ENCODE results near the gene HPCAL1.

Gene HPCAL1

DNA sequence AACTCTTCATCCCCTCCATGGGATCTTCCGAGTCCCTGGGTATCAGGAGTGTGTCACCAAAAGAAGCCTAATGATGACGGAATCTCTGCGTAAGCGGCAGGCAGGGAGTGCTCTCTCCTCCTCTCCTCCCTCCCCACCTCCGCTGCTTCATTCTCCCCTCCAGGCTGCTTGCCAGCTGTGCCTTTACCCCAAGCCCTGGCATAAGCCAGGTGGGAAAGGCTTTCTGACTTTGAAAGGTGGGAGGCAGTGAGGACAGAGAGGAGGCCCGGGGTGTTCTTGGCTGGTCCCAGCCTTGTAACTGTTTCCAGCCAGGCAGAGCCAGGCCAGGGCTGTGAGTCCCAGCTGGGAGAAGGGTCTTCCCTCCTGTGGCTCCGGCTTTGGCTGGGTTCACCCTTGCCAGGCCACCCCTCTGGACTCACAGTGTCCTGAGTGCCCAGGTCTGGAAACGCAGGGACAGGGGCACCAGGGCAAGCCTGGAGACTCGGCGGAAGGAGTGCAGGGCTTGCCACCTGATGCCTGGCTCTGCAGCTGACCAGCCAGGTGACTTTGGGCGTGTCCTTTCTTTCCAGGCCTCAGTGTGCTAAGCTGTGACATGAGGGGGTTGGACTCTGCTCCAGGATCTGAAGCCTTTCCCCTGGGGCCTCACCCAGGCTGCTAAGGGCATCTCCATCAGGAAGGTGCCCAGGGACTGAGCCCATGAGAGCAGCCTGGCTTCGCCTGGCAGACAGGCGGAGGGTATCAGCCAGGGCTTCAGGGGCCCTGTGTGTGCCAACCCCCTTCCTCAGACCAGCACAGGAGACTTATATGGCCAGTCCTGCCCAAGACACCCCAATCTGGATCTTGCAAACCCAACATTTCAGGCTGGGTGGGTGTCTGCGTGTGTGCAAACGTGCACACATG, 32.7 kb upstream of the HPCAL1 start:
- DNase-seq (ENCODE audit: low spot score) = no peak

DNA sequence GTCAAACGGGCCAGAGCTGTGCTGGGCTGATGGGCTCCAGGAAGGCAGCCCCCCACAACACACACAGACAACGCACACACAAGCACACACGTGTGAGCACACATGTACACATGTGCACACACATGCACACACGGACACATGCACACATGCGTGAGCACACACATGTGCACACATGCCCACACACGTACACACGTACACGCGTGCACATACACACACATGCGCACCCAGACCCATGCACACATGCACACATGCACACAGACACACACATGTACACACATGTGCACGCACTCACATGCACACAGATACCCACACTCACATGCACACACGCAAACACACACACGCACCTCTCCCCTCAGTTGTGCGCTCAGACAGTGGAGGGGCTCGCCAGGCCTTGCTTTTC, 31.2 kb upstream of the HPCAL1 start:
- DNase-seq (ENCODE audit: low spot score) = no peak

DNA sequence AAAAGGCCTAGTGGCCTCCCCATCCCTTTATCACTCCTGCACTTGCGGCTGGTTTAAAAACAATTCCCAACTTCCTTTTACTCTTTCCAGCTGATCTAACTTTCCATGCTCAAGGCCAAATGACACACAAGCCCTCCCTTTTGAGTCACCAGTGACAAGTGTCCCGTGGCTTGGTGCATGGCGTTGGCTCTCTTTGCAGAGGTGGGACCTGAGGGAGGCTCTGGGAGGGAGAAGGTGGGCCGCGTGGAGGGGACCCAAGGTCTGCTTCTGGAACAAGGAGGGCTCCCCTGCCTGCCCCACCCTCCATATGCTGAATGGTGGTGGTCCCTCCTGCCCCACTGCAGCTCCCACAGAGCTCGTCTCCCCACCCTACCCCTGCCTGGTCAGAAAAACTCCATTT, 30.8 kb upstream of the HPCAL1 start:
- DNase-seq (ENCODE audit: low spot score) = no peak

DNA sequence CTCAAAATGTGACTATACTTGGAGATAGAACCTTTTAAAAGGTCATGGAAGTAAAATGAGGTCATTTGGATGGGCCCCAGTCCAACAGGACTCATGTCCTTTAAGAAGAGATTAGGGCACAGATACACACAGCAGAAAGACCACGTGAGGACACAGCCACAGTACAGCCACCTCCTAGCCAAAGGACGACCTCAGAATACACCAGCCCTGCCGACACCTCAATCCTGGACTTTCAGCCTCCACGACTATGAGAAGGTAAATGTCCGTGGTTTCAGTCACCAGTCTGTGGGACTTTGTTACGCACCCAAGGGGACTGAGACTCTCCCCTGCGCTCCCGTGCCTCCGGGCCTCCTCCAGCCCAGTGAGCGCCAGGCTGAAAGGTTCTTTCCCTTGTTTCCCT, 30.2 kb upstream of the HPCAL1 start:
- DNase-seq (ENCODE audit: low spot score) = no peak

DNA sequence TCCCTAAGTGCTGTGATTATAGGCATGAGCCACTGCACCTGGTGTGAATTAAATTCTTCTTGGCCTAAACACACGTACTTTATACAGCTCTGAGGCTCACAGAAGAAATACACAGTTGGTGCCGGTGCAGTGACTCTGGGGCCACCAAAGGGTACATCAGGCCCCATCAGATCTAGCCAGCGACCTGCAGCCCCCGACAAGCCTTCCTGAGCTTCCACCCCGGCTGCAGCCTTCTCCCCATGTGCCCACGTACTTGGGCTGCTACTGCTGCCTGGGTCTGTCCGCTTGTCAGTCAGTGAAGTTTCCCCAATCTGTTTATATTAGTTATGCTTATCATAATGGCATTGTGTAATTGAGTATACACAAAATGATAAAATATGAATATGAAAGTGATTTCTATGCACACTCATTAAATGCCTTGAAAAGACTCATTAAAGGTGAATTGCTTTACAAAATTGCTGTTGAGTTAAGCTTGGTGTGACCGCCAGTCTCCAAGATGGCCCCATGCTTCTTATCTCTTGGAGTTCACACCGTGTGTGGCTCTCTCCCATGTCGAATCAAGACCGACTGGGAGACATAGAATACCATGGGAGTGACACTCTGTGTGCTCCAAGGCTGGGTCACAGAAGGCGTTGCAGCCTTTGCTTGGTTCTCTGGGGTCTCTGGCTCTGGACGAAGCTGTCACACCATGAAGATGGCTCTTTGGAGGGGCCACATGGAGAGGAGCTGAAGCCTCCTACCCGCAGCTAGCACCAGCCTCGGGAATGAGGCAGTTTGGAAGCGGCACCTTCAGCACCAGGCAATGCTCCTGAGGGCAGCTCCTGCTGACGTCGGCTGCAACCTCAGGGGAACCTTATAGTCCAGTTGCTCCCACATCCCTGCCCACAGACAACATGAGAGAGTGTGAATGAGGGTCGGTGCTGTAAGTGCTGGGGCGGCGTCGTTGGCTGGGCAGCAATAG, 29.2 kb upstream of the HPCAL1 start:
- DNase-seq (ENCODE audit: low spot score) = no peak

DNA sequence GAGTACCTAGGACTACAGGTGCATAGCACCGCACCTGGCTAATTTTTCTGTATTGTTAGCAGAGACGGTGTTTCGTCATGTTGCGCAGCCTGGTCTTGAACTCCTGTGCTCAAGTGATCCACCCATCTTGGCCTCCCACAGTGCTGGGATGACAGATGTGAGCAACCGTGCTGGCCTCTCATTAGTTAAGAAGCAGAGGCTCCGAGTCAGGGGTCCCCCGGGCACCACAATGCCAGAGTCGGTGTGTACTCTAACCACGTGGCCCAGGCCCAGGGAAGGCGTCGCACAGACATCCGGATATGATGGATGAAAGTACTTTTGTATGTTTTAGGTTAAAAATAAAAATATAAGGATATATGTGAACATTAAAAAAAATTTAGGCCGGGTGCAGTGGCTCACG, 28.3 kb upstream of the HPCAL1 start:
- DNase-seq (ENCODE audit: low spot score) = no peak

DNA sequence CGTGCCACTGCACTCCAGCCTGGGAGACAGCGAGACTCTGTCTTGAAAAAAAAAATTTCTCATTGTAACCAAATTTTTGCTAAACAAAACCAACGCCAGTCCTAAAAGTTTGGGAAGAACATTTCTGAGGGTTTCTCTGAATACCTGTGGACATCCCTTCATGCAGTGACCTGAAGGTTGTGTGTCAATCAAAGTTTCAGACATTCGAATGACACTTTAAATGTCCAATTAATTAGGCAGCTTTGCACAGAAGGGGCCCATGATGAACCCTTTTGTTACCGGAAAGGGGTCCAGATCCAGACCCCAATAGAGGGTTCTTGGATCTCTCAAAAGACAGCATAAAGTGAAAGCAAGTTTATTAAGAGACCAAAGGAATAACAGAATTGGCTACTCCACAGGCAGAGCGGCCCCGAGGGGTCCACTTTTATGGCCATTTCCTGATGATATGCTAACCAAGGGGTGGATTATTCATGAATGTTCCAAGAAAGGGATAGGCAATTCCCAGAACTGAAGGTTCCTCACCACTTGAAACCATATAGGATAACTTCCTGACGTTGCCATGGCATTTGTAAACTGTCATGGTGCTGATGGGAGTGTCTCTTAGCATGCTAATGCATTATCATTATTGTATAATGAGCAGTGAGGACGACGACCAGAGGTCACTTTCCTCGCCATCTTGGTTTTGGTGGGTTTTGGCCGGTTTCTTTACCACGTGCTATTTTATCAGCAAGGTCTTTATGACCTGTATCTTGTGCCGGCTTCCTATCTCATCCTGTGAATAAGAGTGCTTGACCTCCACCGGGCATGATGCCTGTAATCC, 27.5 kb upstream of the HPCAL1 start:
- no peak for DNase-seq (ENCODE audit: low spot score)

DNA sequence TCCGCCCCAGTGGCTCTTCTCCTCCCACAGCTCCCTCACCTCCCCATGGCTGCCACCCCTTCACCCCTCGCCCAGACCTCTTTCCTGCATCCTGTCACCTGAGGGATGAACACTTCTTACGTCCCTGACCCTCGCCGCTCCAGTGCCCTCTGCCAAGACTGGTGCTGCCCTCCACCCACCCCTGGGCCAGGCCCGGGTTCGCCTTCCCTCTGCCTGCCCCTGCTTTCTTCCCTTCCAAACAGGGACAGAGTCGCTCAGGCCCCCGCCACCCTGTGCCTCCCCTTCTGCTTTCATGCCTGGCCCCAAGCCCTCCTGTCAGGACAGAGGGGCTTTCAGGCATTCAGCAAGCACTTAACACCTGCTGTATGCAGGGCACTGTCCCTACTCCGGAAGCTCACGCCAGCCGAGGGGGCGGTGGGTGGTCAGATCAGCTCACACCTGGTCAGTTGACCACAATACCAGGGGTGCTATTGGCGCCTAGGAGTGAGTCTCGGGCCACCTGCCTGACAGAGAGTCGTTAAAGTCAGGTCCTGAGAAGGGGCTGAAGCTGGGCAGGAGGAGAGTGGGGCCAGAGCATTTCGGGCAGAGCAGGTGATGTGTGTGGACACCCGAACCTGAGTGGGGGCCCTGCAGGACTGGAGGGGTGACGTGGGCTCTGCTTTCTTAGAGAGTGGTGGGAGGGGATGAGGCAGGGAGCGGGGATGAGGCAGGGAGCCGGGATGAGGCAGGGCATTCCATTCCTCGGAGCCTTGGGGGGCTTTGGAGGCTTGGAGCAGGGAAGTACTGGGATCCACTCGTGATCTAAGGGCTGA, 26.0 kb upstream of the HPCAL1 start:
- DNase-seq (ENCODE audit: low spot score) = no peak

DNA sequence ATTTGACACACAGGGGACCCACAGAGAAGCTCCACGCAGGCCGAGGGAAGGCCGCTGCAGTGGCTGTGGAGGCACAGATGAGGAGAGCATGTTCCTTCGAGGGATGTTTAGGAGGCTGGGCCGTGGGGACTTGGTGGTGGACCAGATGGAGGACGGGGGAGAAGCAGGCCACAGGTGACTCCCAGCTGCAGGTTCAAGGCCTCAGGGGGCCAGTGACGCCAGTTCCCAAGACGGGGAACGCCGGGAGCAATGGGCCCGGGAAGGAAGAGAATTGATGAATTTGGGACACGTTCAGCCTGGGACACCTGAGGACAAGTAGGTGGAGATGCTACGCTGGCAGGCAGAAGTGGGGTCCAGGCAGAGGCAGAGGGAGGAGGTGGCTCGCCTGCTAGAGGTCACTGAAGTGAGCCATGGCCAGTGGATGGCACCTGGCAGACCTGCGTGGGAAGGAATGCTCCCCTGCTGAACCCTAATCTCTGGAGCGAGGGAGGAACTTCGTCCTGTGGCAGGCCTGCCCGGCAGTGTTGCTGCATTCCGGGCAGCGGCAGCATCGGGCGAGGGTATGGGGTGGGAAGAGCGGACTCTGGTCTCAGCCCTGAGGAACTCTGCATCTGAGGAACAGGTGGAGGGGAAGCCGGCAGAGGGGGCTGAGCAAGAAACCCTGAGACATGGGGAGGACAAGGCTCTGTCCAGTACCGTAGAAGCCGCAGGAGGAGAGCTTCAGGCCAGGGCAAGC, 25.2 kb upstream of the HPCAL1 start:
- no peak for DNase-seq (ENCODE audit: low spot score)

DNA sequence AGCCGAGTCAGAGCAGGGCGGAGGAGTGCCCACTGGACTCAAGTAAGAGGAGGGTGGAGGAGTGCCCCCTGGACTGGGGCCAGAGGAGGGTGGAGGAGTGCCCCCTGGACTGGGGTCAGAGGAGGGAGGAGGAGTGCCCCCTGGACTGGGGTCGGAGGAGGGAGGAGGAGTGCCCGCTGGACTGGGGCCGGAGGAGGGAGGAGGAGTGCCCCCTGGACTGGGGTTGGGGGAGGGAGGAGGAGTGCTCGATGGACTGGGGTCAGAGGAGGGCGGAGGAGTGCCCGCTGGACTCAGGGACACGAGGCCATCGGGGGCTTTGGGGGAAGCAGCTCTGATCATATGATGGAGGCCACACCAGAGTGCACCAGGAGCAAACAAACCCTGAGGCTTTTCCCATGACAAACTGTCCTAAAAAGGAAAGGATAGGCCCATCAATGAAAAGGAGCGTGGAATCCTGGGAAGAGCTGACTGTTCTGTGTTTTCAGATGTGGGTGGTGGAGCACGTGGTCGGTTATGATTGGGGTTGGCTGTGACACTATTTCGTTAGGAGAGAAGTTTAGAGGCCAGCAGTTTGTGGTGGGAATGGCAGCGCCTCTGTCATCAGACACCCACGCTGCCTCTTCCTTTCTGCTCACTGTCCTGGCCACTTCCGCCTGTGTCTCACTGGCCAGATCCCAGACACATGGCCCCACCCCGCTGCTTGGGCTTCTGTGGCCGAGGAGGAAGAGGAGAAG, 24.5 kb upstream of the HPCAL1 start:
- no peak for DNase-seq (ENCODE audit: low spot score)

DNA sequence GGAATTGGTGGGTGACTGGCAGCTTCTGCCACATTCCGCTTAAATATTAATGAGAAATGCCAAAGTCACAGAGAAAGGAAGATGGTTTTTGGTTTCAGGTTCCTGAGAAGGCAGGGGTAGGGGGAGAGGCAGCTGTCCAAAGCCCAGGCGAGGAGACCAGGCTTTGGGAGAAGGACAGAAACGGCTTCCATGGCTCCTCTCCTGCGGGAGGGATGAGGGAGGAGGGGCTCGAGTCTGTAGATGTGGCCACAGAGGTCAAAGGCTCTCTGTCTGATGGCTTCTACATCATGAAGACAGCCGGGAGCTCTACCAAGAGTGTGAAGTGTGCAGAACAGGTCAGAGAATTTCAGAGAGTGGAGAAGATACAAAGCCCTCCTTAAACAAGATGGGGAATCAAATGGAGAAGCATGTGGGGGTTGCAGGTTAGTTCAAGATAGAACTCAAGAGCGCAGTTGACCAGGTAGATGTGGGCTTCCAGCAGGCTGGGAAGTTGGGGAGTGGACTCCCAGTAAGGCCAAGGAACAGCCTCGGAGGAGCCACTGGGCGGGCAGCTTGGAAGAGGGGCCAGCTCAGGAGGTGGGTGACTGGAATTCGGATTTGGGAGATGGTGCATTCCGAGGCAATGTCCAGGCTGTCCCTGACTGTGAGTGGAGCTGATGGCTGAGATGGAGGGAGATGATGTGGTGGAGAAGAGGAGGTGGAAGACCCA, 23.8 kb upstream of the HPCAL1 start:
- DNase-seq (ENCODE audit: low spot score) = no peak

DNA sequence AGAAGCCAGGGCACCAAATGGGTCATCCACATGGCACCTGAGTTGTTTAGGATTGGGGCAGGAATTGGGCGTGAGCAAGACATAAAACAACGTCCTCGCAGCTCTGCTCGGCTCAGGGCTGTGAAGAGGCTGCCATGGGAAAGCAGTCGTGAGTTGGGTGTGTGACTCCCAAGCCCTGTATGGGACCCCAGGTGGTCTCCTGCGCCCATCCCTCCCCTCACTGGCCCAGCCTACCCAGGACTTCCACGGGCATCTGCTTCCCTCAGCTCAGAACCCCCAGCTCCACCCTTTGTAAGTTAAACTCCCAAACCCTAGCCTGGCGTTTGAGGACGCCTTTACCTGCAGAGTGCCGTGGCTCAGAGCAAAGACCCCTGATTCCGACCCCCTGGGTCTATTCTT, 23.2 kb upstream of the HPCAL1 start:
- no peak for DNase-seq (ENCODE audit: low spot score)

DNA sequence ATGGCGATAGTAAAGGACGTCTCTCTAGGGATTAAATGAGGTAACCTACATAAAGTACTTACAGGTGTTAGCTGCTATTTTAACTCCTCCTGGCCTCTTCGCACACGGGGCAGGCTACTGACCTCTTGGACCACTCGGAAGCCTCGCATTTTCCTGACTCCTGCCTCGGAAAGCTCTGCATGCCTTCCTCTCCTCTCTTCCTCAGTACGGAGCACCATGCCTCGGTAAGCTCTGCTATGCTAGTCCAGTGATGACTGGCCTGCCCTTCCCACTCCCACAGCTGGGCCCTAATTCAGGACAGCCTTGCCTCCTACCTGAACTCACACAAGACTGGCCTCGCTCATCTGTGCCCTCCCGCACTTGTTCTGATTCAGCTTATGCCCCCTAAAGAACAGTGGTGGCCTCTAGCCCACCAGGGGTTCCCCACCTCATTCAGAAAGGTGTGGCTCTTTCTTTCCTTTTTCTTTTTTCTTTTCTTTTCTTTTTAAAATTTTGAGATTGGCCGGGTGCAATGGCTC, 22.7 kb upstream of the HPCAL1 start:
- DNase-seq (ENCODE audit: low spot score) = no peak

DNA sequence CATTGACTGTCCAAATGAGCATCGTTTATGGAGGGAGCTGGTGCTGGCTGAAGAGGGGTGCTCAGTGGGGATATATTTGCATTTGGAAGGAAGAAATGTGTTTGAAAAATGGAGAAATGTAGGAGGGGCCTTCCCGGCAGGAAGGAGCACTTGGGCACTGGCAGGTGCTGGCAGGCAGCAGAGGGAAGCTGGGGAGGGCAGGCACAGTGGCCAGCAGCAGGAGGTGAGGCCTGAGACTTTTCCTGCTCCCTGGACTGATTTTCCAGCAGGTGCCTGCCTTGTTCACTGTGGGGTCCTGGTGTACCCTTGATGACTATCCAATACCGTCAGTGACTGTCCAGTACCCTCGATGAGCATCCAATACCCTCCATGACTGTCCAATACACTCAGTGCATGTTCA, 20.8 kb upstream of the HPCAL1 start:
- DNase-seq (ENCODE audit: low spot score) = no peak

DNA sequence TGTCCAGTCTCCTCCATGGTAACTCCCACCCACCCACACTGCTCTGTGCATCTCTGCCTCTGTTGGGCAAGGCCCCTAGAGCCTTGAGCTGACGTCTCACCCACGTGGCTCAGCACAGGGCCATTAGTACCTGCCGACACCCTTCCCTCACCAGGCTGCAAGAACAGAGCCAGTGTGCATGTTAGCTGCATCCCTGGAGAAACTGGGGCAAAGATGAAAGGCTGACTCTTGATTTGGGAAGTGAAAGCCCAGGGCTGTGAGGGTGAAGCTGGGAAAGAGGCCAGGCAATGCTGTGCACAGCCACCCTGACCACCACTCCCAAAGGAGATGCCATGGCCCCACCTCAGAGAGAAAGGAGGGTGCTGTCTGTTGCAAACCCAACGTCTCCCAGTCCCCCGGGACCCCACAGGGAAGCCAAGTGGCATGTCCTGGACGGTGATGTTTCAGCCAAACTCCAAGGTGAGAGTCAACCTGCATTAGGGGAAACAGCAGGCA, 20.0 kb upstream of the HPCAL1 start:
- no peak for DNase-seq (ENCODE audit: low spot score)

DNA sequence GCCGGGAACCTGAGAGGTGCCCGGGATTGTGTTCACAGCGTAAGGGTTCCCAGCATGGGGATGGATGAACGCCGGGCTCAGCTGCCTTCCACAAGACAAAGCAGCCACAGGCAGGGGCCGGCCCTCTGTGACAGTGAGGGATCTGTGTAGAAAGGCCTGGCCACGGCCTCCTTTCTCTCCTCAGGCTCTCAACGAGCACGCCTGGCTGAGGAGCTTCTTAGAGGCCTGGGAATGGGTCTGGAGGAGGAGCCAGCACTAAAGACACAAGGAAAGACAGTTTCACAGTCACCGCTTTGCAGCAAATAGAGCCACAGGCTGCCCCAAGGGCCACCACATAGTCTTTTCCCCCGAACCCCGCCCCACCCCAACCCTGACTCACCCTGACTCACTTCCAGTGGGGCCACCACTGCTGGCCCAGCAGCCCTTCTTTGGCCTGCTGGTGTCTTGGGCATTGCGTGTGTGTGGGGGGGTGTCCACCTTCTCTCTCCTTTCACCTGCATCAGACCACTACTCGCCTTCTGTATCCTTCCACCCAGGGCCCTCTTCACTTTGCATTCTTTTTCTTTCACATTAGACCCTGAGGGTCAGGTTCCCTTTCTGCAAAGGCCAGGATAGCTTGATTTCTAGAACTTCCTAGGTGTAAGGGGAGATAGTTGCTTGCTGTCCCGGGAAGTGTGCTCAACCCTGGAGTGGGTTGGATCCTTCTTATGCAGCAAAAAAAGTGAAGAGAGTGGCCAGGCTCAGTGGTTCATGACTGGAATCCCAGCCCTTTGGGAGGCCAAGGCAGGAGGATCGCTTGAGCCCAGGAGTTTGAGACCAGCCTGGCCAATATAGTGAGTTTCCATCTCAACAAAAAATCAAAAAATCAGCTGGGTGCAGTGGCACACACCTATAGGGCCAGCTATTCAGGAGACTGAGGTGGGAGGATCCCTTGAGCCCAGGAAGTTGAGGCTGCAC, 19.3 kb upstream of the HPCAL1 start:
- DNase-seq (ENCODE audit: low spot score) = no peak

DNA sequence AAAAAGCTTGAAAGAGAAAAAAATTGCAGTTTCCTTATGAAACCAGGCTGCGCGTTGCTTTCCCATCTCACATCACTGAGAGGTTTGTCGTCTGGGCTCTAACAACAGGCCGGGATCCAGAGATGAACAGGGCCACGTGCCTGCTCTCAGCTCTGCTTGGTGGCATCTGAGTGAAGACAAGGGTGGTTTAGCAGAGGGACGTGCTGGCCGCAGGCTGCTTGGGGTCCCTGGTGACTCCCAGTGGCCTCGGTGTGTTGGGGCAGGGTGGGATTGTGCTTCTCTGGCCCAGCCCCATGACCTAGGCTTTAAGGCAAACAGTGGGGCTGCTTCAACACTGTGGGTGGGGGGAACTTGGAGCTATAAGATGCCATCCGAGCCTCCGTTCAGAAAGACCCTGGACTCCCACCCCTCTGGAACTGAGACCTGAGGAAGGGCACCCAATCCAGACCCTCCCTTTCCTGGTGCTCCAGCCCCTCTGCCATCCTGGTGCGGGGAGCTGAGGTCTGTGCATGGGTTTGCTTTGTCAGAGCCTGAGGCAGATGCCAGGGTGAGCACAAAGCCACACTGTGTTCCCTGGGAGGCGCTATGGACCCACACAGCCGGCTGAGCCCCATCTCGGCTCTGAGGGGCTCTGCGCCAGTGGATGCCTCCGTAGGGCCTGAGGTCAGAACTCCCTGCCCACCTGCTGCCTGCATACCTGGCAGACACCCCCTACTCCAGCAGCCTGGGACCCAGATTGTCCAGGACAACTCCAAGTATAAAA, 18.4 kb upstream of the HPCAL1 start:
- DNase-seq (ENCODE audit: low spot score) = no peak
